ENCODE results near the gene CNTNAP2. TPM values are rescaled to one million over a fixed set of nuclear protein-coding genes. Genes with fewer than 3 reads are reported as not detected.

The CNTNAP2 gene
- total RNA-seq, 2 experiments from 2014 or later: not detected

DNA sequence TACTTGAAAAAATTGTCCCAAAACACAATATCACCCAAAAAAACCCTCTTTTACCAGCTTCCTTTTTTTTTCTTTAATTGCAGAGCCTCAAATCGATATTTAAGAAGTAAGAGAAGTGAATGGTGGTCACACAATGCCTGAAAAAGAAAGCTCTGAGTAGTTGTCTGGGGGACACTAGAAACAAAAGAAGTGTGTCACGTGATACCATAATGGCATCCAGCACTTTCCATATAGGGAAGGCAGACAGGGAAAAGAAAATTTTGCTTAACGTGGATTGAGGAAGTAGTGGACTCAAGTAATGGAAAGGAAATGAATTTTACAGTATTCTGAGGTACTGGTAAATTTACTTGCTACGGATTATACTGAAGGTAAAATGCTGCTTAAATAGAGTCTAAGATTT lies 1708.1 kb downstream of the CNTNAP2 start:
- intact Hi-C loops (cut with DNase I, micrococcal nuclease): no loop called here
- H3K27ac Mint-ChIP-seq: no peak overlapping the region
- no peak for DNase-seq
- H3K4me3 Mint-ChIP-seq: no peak overlapping the region
- no peaks in the 10 kb centered on the region for H3K36me3 ChIP-seq (ENCODE audit: insufficient read depth, low read length)
- no peaks in the 10 kb centered on the region for H3K27me3 Mint-ChIP-seq
- CTCF ChIA-PET: no interaction called here
- H3K27me3 ChIP-seq (ENCODE audit: control insufficient read depth in 1 of 2, insufficient read depth in 2 of 2, low read length in 2 of 2): no peaks in the 10 kb centered on the region
- no peak overlapping the region for H3K4me3 ChIP-seq (ENCODE audit: low read length)
- TF ChIP-seq, protein P1, sequence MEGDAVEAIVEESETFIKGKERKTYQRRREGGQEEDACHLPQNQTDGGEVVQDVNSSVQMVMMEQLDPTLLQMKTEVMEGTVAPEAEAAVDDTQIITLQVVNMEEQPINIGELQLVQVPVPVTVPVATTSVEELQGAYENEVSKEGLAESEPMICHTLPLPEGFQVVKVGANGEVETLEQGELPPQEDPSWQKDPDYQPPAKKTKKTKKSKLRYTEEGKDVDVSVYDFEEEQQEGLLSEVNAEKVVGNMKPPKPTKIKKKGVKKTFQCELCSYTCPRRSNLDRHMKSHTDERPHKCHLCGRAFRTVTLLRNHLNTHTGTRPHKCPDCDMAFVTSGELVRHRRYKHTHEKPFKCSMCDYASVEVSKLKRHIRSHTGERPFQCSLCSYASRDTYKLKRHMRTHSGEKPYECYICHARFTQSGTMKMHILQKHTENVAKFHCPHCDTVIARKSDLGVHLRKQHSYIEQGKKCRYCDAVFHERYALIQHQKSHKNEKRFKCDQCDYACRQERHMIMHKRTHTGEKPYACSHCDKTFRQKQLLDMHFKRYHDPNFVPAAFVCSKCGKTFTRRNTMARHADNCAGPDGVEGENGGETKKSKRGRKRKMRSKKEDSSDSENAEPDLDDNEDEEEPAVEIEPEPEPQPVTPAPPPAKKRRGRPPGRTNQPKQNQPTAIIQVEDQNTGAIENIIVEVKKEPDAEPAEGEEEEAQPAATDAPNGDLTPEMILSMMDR (IDR thresholded peaks at IDR 0.05): no peak
- H3K27ac ChIP-seq (ENCODE audit: low read depth in 1 of 2, low read length in 2 of 2): no peak overlapping the region
- no peaks in the 10 kb centered on the region for H3K9me3 Mint-ChIP-seq
- POLR2A ChIA-PET: no interaction called here
- no peak for ATAC-seq (ENCODE audit: poor library complexity)
- H3K4me1 ChIP-seq (ENCODE audit: insufficient read depth, low read length): no peaks in the 10 kb centered on the region
- H3K36me3 Mint-ChIP-seq (ENCODE audit: low read depth): no peaks in the 10 kb centered on the region
- H3K9me3 ChIP-seq (ENCODE audit: control insufficient read depth in 1 of 2, insufficient read depth in 1 of 2, low read length in 2 of 2): no peaks in the 10 kb centered on the region
- no peaks in the 10 kb centered on the region for H3K4me1 Mint-ChIP-seq (ENCODE audit: low read depth)

DNA sequence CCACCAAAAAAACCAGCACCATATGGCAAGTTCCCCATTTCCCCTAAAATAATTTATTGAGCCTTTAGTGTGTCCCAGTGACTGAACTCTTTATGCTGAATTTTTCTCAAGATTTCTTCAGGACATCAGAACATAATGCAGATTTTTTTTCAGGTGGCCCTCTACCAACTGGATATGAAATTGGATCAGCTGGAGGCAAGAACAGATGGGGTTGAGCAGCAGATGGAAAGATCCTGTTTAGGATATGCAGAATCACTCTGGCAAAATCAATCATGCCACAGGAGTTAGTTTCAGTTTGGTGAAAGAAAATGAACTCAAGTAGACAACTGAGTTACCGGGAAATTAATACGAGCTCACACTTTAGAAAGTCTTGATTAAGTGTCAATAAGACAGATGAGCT lies 1712.4 kb downstream of the CNTNAP2 start:
- H3K4me3 Mint-ChIP-seq: no peak overlapping the region
- H3K27me3 ChIP-seq (ENCODE audit: control insufficient read depth in 1 of 2, insufficient read depth in 2 of 2, low read length in 2 of 2): no peaks in the 10 kb centered on the region
- POLR2A ChIA-PET: no interaction called here
- intact Hi-C loops (cut with DNase I, micrococcal nuclease): no loop called here
- H3K36me3 Mint-ChIP-seq (ENCODE audit: low read depth): no peaks in the 10 kb centered on the region
- no peaks in the 10 kb centered on the region for H3K9me3 Mint-ChIP-seq
- no peaks in the 10 kb centered on the region for H3K27me3 Mint-ChIP-seq
- DNase-seq (no peak), ATAC-seq (ENCODE audit: poor library complexity) (no peak)
- CTCF ChIA-PET: no interaction called here
- no peaks in the 10 kb centered on the region for H3K36me3 ChIP-seq (ENCODE audit: insufficient read depth, low read length)
- H3K4me1 ChIP-seq (ENCODE audit: insufficient read depth, low read length): no peaks in the 10 kb centered on the region
- H3K9me3 ChIP-seq (ENCODE audit: control insufficient read depth in 1 of 2, insufficient read depth in 1 of 2, low read length in 2 of 2): no peaks in the 10 kb centered on the region
- TF ChIP-seq, protein P1 (IDR thresholded peaks at IDR 0.05): no peak
- no peak overlapping the region for H3K4me3 ChIP-seq (ENCODE audit: low read length)
- H3K27ac ChIP-seq (ENCODE audit: low read depth in 1 of 2, low read length in 2 of 2): no peak overlapping the region
- H3K4me1 Mint-ChIP-seq (ENCODE audit: low read depth): no peaks in the 10 kb centered on the region
- H3K27ac Mint-ChIP-seq: no peak overlapping the region

- peaks cover 6 to 8% of the 10 kb centered on the region in 2 experiments for H3K9me3 ChIP-seq (ENCODE audit: control insufficient read depth in 1 of 2, insufficient read depth in 1 of 2, low read length in 2 of 2)
- intact Hi-C loops (cut with DNase I, micrococcal nuclease): no loop called here
- Mint-ChIP-seq H3K4me3 (no peak overlapping the region), H3K27me3 (no peaks in the 10 kb centered on the region), H3K9me3 (peaks cover 2% of the 10 kb centered on the region), H3K27ac (no peak overlapping the region), H3K36me3 (ENCODE audit: low read depth) (no peaks in the 10 kb centered on the region), H3K4me1 (ENCODE audit: low read depth) (no peaks in the 10 kb centered on the region)
- H3K4me3 ChIP-seq (ENCODE audit: low read length): no peak overlapping the region
- H3K36me3 ChIP-seq (ENCODE audit: insufficient read depth, low read length): no peaks in the 10 kb centered on the region
- ATAC-seq (ENCODE audit: poor library complexity) (no peak), DNase-seq (no peak)
- H3K27me3 ChIP-seq (ENCODE audit: control insufficient read depth in 1 of 2, insufficient read depth in 2 of 2, low read length in 2 of 2): no peaks in the 10 kb centered on the region
- no peaks in the 10 kb centered on the region for H3K4me1 ChIP-seq (ENCODE audit: insufficient read depth, low read length)
- no peak overlapping the region for H3K27ac ChIP-seq (ENCODE audit: low read depth in 1 of 2, low read length in 2 of 2)
- TF ChIP-seq, protein P1 (IDR thresholded peaks at IDR 0.05): no peak
- ChIA-PET POLR2A (no interaction called here), CTCF (no interaction called here)
Measured at GRCh38 chr7:147833557-147833956, 1717.0 kb downstream of the CNTNAP2 start.

All from CD4-positive, alpha-beta T cell (primary cell).